ES-I3 (cell line): ENCODE data around the gene PROS1.
"Not testable (repeated sequence)": the region's sequence is repeated elsewhere in the genome, so short reads cannot be mapped to it uniquely, and the experiment has no call there.

Source experiments
- H3K36me3 ChIP-seq: 2 replicates; pipeline ENCODE4 v1.6.1; 2013; ENCODE audit warnings: mild to moderate bottlenecking, low read length, control low read depth, moderate library complexity; ENCODE audit not compliant: insufficient read depth
- H3K4me1 ChIP-seq: 2 replicates; pipeline ENCODE4 v1.6.1; 2013; ENCODE audit warnings: mild to moderate bottlenecking, control low read depth, low read length; ENCODE audit not compliant: insufficient read depth
- H3K9ac ChIP-seq: 2 replicates; pipeline ENCODE4 v1.6.1; 2013; ENCODE audit warnings: low read depth, mild to moderate bottlenecking, low read length, moderate library complexity
- H3K9me3 ChIP-seq: 2 replicates; pipeline ENCODE4 v1.6.1; 2013; ENCODE audit warnings: mild to moderate bottlenecking, low read length, moderate library complexity; ENCODE audit not compliant: control insufficient read depth, insufficient read depth

The PROS1 gene

GRCh38 chr3:93936549-93936948, 37.1 kb downstream of the PROS1 start:
- Histone ChIP-seq H3K9ac (no peak overlapping the region), H3K36me3 (no peaks in the 10 kb centered on the region), H3K9me3 (no peaks in the 10 kb centered on the region)

GRCh38 chr3:93934366-93935046, 39.2 kb downstream of the PROS1 start:
- no peak overlapping the region for H3K9ac ChIP-seq
- H3K9me3 ChIP-seq: no peaks in the 10 kb centered on the region
- no peaks in the 10 kb centered on the region for H3K4me1 ChIP-seq
- no peaks in the 10 kb centered on the region for H3K36me3 ChIP-seq

More at GRCh38 chr3:93936549-93936948, 37.1 kb downstream of the PROS1 start:
- no peaks in the 10 kb centered on the region for H3K4me1 ChIP-seq

- no peaks in the 10 kb centered on the region for H3K9me3 ChIP-seq
- no peaks in the 10 kb centered on the region for H3K36me3 ChIP-seq
- H3K9ac ChIP-seq: no peak overlapping the region
- no peaks in the 10 kb centered on the region for H3K4me1 ChIP-seq
Measured at GRCh38 chr3:93931597-93932229, 42.0 kb downstream of the PROS1 start.

GRCh38 chr3:93930041-93930440, 43.7 kb downstream of the PROS1 start:
- Histone ChIP-seq H3K36me3 (no peaks in the 10 kb centered on the region), H3K9me3 (no peaks in the 10 kb centered on the region), H3K9ac (no peak overlapping the region), H3K4me1 (no peaks in the 10 kb centered on the region)

- no peaks in the 10 kb centered on the region for H3K9me3 ChIP-seq
- no peaks in the 10 kb centered on the region for H3K4me1 ChIP-seq
- no peak overlapping the region for H3K9ac ChIP-seq
- no peaks in the 10 kb centered on the region for H3K36me3 ChIP-seq
Measured at GRCh38 chr3:93926789-93927188, 46.9 kb downstream of the PROS1 start.

- no peaks in the 10 kb centered on the region for H3K9me3 ChIP-seq
- H3K36me3 ChIP-seq: no peaks in the 10 kb centered on the region
- H3K4me1 ChIP-seq: no peaks in the 10 kb centered on the region
- no peak overlapping the region for H3K9ac ChIP-seq
Measured at GRCh38 chr3:93924491-93924890, 49.2 kb downstream of the PROS1 start.

- Histone ChIP-seq H3K9me3 (no peaks in the 10 kb centered on the region), H3K36me3 (no peaks in the 10 kb centered on the region), H3K9ac (no peak overlapping the region), H3K4me1 (no peaks in the 10 kb centered on the region)
Measured at GRCh38 chr3:93923006-93923405, 50.7 kb downstream of the PROS1 start.

- not testable (repeated sequence) for H3K36me3 ChIP-seq, H3K4me1 ChIP-seq, H3K9ac ChIP-seq, H3K9me3 ChIP-seq
Measured at GRCh38 chr3:93917546-93918029, 56.1 kb downstream of the PROS1 start.

GRCh38 chr3:93913623-93914022, 60.1 kb downstream of the PROS1 start:
- H3K9ac ChIP-seq, H3K4me1 ChIP-seq, H3K9me3 ChIP-seq, H3K36me3 ChIP-seq: not testable (repeated sequence)

- Histone ChIP-seq H3K9me3 (no peaks in the 10 kb centered on the region), H3K4me1 (no peaks in the 10 kb centered on the region), H3K36me3 (no peaks in the 10 kb centered on the region), H3K9ac (no peak overlapping the region)
Measured at GRCh38 chr3:93911206-93911605, 62.5 kb downstream of the PROS1 start.

- H3K4me1 ChIP-seq: no peaks in the 10 kb centered on the region
- H3K9ac ChIP-seq: no peak overlapping the region
- H3K36me3 ChIP-seq: no peaks in the 10 kb centered on the region
- no peaks in the 10 kb centered on the region for H3K9me3 ChIP-seq
Measured at GRCh38 chr3:93910097-93910496, 63.6 kb downstream of the PROS1 start.

GRCh38 chr3:93907132-93907531, 66.6 kb downstream of the PROS1 start:
- no peak overlapping the region for H3K9ac ChIP-seq
- H3K4me1 ChIP-seq: no peaks in the 10 kb centered on the region
- H3K36me3 ChIP-seq: no peaks in the 10 kb centered on the region
- no peaks in the 10 kb centered on the region for H3K9me3 ChIP-seq

GRCh38 chr3:93906245-93906644, 67.5 kb downstream of the PROS1 start:
- Histone ChIP-seq H3K4me1 (no peaks in the 10 kb centered on the region), H3K9me3 (no peaks in the 10 kb centered on the region), H3K36me3 (no peaks in the 10 kb centered on the region), H3K9ac (no peak overlapping the region)

- H3K9ac ChIP-seq: no peak overlapping the region
- no peaks in the 10 kb centered on the region for H3K9me3 ChIP-seq
- no peaks in the 10 kb centered on the region for H3K36me3 ChIP-seq
- H3K4me1 ChIP-seq: no peaks in the 10 kb centered on the region
Measured at GRCh38 chr3:93904568-93904967, 69.1 kb downstream of the PROS1 start.

- peaks cover 12% of the 10 kb centered on the region; the same call in 1 of the 2 replicates for H3K4me1 ChIP-seq
- H3K9me3 ChIP-seq, H3K9ac ChIP-seq, H3K36me3 ChIP-seq: not testable (repeated sequence)
Measured at GRCh38 chr3:93878250-93879017, 95.3 kb downstream of the PROS1 start.
